GM21526 (cell line): ENCODE measurements around the gene HSF5.

Experiments used
- ATAC-seq: cut with Tn5 transposase; IDR thresholded peaks from one replicate; pipeline ENCODE4 v1.9.1; 2021; ENCODE audit warnings: moderate library complexity; ENCODE audit not compliant: unreplicated experiment, low FRiP score

The HSF5 gene

GRCh38 chr17:58388302-58389190, 99.7 kb downstream of the HSF5 start:
- no peak for ATAC-seq

- ATAC-seq, result no peak
Measured at GRCh38 chr17:58387834-58388233, 100.4 kb downstream of the HSF5 start.

GRCh38 chr17:58386708-58387107, 101.5 kb downstream of the HSF5 start:
- no peak for ATAC-seq

GRCh38 chr17:58385359-58385899, 102.8 kb downstream of the HSF5 start:
- ATAC-seq, result no peak

- ATAC-seq, result no peak
Measured at GRCh38 chr17:58384897-58385296, 103.3 kb downstream of the HSF5 start.

- no peak for ATAC-seq
Measured at GRCh38 chr17:58383892-58384462, 104.2 kb downstream of the HSF5 start.

GRCh38 chr17:58382872-58383242, 105.4 kb downstream of the HSF5 start:
- no peak for ATAC-seq

- no peak for ATAC-seq
Measured at GRCh38 chr17:58382108-58382871, 105.9 kb downstream of the HSF5 start.

GRCh38 chr17:58381124-58382035, 106.8 kb downstream of the HSF5 start:
- no peak for ATAC-seq

GRCh38 chr17:58380207-58381123, 107.7 kb downstream of the HSF5 start:
- ATAC-seq, result no peak

- no peak for ATAC-seq
Measured at GRCh38 chr17:58379511-58379824, 108.7 kb downstream of the HSF5 start.

GRCh38 chr17:58378733-58379510, 109.3 kb downstream of the HSF5 start:
- ATAC-seq, result no peak

- no peak for ATAC-seq
Measured at GRCh38 chr17:58377661-58378060, 110.5 kb downstream of the HSF5 start.

GRCh38 chr17:58377093-58377601, 111.1 kb downstream of the HSF5 start:
- ATAC-seq, result no peak

- ATAC-seq, result no peak
Measured at GRCh38 chr17:58376472-58377000, 111.7 kb downstream of the HSF5 start.

GRCh38 chr17:58375811-58376210, 112.4 kb downstream of the HSF5 start:
- no peak for ATAC-seq

- ATAC-seq, result no peak
Measured at GRCh38 chr17:58375256-58375655, 113.0 kb downstream of the HSF5 start.

GRCh38 chr17:58373923-58374322, 114.3 kb downstream of the HSF5 start:
- ATAC-seq, result no peak
